MM.1S (cell line): ENCODE results near the gene SIAE.

ENCODE experiments used
- DNase-seq: peaks from one replicate; pipeline ENCODE4 v3.0.0-alpha.2; 2015
- H2AFZ ChIP-seq: fragments of 300-600 bp; sonication (generic); 2 replicates; pipeline ENCODE4 v1.6.0; 2016; ENCODE audit warnings: antibody characterized with exemption, low read length
- H3F3A ChIP-seq: fragments of 300-600 bp; sonication (generic); 2 replicates; pipeline ENCODE4 v1.6.1; 2016; ENCODE audit warnings: mild to moderate bottlenecking, antibody characterized with exemption, low read length, moderate library complexity, mixed read lengths; ENCODE audit not compliant: insufficient read depth
- H3K27ac ChIP-seq: fragments of 300-600 bp; sonication (generic); 2 replicates; pipeline ENCODE4 v1.5.1; 2016; ENCODE audit warnings: mild to moderate bottlenecking, low read length
- H3K27me3 ChIP-seq: fragments of 300-600 bp; sonication (generic); replicated peaks from 2 replicates; pipeline ENCODE4 v1.6.0; 2016; ENCODE audit warnings: low read length; ENCODE audit not compliant: insufficient read depth
- H3K36me3 ChIP-seq: fragments of 300-600 bp; sonication (generic); replicated peaks from 2 replicates; pipeline ENCODE4 v1.6.1; 2016; ENCODE audit warnings: mild to moderate bottlenecking, low read length, mixed read lengths; ENCODE audit not compliant: insufficient read depth
- H3K4me1 ChIP-seq: fragments of 300-600 bp; sonication (generic); 2 replicates; pipeline ENCODE4 v1.6.1; 2016; ENCODE audit warnings: low read length, mixed read lengths
- H3K4me2 ChIP-seq: fragments of 300-600 bp; sonication (generic); 2 replicates; pipeline ENCODE4 v1.6.0; 2016; ENCODE audit warnings: low read depth, low read length
- H3K4me3 ChIP-seq: fragments of 300-600 bp; sonication (generic); 2 replicates; pipeline ENCODE4 v1.5.1; 2016; ENCODE audit warnings: low read length, mixed read lengths
- H3K79me2 ChIP-seq: fragments of 300-600 bp; sonication (generic); 2 replicates; pipeline ENCODE4 v1.6.1; 2016; ENCODE audit warnings: mixed run types, low read length, mixed read lengths
- H3K9ac ChIP-seq: fragments of 300-600 bp; sonication (generic); 2 replicates; pipeline ENCODE4 v1.6.1; 2016; ENCODE audit warnings: low read length, mixed read lengths
- H3K9me2 ChIP-seq: fragments of 300-600 bp; sonication (generic); replicated peaks from 2 replicates; pipeline ENCODE4 v1.6.1; 2016; ENCODE audit warnings: mild to moderate bottlenecking, low read length, mixed read lengths; ENCODE audit not compliant: insufficient read depth
- H3K9me3 ChIP-seq: fragments of 300-600 bp; sonication (generic); replicated peaks from 2 replicates; pipeline ENCODE4 v1.6.1; 2016; ENCODE audit warnings: mild to moderate bottlenecking, low read length, mixed read lengths; ENCODE audit not compliant: insufficient read depth
- H4K20me1 ChIP-seq: fragments of 300-600 bp; sonication (generic); 2 replicates; pipeline ENCODE4 v1.6.1; 2016; ENCODE audit warnings: mild to moderate bottlenecking, low read length, moderate library complexity, mixed read lengths; ENCODE audit not compliant: insufficient read depth
- CTCF ChIP-seq: fragments of 300-600 bp; sonication (generic); IDR thresholded peaks from 2 replicates; pipeline ENCODE4 v1.5.1; 2016; ENCODE audit warnings: antibody characterized with exemption, low read length, mixed read lengths
- EZH2 ChIP-seq: fragments of 300-600 bp; sonication (generic); optimal IDR thresholded peaks from 2 replicates; pipeline ENCODE3; 2017; ENCODE audit warnings: low read depth, mild to moderate bottlenecking, antibody characterized with exemption, low read length, mixed read lengths
- EZH2phosphoT487 ChIP-seq: fragments of 300-600 bp; sonication (generic); IDR thresholded peaks from 2 replicates; pipeline ENCODE4 v1.6.1; 2018; ENCODE audit warnings: antibody characterized with exemption, low read length

Gene SIAE

GRCh38 chr11:124674571-124674970 is 1.0 kb upstream of the SIAE start:
- no peaks in the 10 kb centered on the region for H3K9me2 ChIP-seq
- 0 out of 2 replicates have a peak, but pooled peaks cover 4% of the 10 kb centered on the region for H3K79me2 ChIP-seq
- H4K20me1 ChIP-seq = no peaks in the 10 kb centered on the region
- peak overlapping the region; percentile 67; the same call in 1 of the 2 replicates for H3K4me2 ChIP-seq
- H2AFZ ChIP-seq = peak overlapping the region; percentile 63; the same call in 1 of the 2 replicates
- peaks cover 29% of the 10 kb centered on the region for H3K4me1 ChIP-seq
- H3K9ac ChIP-seq = no peak overlapping the region
- H3K27me3 ChIP-seq = no peaks in the 10 kb centered on the region
- H3F3A ChIP-seq = peaks cover 17% of the 10 kb centered on the region
- H3K36me3 ChIP-seq = no peaks in the 10 kb centered on the region
- H3K27ac ChIP-seq = no peak overlapping the region
- TF ChIP-seq EZH2 (no peak), EZH2phosphoT487 (no peak), CTCF (no peak)
- no peak for DNase-seq
- no peaks in the 10 kb centered on the region for H3K9me3 ChIP-seq
- peak overlapping the region; percentile 85 for H3K4me3 ChIP-seq

DNA sequence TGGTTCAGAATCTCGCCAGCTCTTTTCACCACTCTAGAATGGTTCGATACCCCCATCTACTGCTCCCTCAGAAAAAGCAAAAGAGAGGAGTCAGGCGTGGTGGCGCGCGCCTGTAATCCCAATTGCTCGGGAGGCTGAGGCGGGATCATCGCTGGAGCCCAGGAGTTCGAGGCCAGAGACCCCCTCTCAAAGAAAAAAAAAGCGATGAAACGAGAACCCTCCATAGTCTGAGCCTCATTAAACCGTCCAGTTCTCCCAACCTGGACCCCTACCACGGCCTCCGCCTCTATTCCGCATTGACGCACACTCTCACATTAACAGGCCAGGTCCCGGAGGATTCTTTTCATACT is 604 bp upstream of the SIAE start:
- DNase-seq = no peak
- Histone ChIP-seq H3F3A (peaks cover 17% of the 10 kb centered on the region), H3K9ac (peak overlapping the region; percentile 58), H3K9me3 (no peaks in the 10 kb centered on the region), H4K20me1 (no peaks in the 10 kb centered on the region), H3K9me2 (no peaks in the 10 kb centered on the region), H3K79me2 (0 out of 2 replicates have a peak, but pooled peaks cover 4% of the 10 kb centered on the region), H2AFZ (peak overlapping the region; percentile 63), H3K27ac (no peak overlapping the region; the same call in 1 of the 2 replicates), H3K4me1 (peaks cover 33% of the 10 kb centered on the region), H3K27me3 (no peaks in the 10 kb centered on the region), H3K4me3 (peak overlapping the region; percentile 85), H3K36me3 (no peaks in the 10 kb centered on the region), H3K4me2 (peak overlapping the region; percentile 67)
- no peak for TF ChIP-seq EZH2
- no peak for TF ChIP-seq EZH2phosphoT487
- no peak for TF ChIP-seq CTCF

- no peaks in the 10 kb centered on the region for H3K27me3 ChIP-seq
- peaks cover 34% of the 10 kb centered on the region for H3K4me1 ChIP-seq
- no peaks in the 10 kb centered on the region for H4K20me1 ChIP-seq
- H3K9me2 ChIP-seq = no peaks in the 10 kb centered on the region
- 0 out of 2 replicates have a peak, but pooled peaks cover 4% of the 10 kb centered on the region for H3K79me2 ChIP-seq
- H3K9ac ChIP-seq = peak overlapping the region; percentile 86; the same call in 1 of the 2 replicates
- H3K9me3 ChIP-seq = no peaks in the 10 kb centered on the region
- no peak overlapping the region for H3K27ac ChIP-seq
- H3F3A ChIP-seq = peaks cover 17% of the 10 kb centered on the region
- H3K36me3 ChIP-seq = no peaks in the 10 kb centered on the region
- TF ChIP-seq CTCF = no peak
- TF ChIP-seq EZH2phosphoT487 = no peak
- TF ChIP-seq EZH2 = no peak
- H3K4me2 ChIP-seq = peak overlapping the region; percentile 92
- H2AFZ ChIP-seq = no peak overlapping the region
- H3K4me3 ChIP-seq = peak overlapping the region; percentile 85
- DNase-seq = no peak
These were observed 863 bp downstream of the SIAE start for GRCh38 chr11:124672536-124673215.
